GM23248 (cell line): ENCODE measurements around the gene SEMA6D. TPM values are rescaled to one million over a fixed set of nuclear protein-coding genes. Genes with fewer than 3 reads are reported as not detected.

ENCODE experiments used
- DNase-seq: peaks from one replicate; pipeline ENCODE4 v3.0.0-alpha.2; 2015
- H2AFZ ChIP-seq: fragments of 200-600 bp; sonication (generic); 2 replicates; pipeline ENCODE4 v1.6.1; 2016; ENCODE audit warnings: antibody characterized with exemption
- H3F3A ChIP-seq: fragments of 200-600 bp; sonication (generic); 2 replicates; pipeline ENCODE4 v1.6.1; 2016; ENCODE audit warnings: mild to moderate bottlenecking, antibody characterized with exemption, mixed run types; ENCODE audit not compliant: insufficient read depth
- H3K27ac ChIP-seq: fragments of 200-600 bp; sonication (generic); 2 replicates; pipeline ENCODE4 v1.5.1; 2016; ENCODE audit warnings: mild to moderate bottlenecking
- H3K27me3 ChIP-seq: fragments of 200-600 bp; sonication (generic); replicated peaks from 2 replicates; pipeline ENCODE4 v1.6.1; 2016; ENCODE audit warnings: mild to moderate bottlenecking; ENCODE audit not compliant: insufficient read depth
- H3K36me3 ChIP-seq: fragments of 200-600 bp; sonication (generic); 2 replicates; pipeline ENCODE4 v1.6.1; 2016; ENCODE audit warnings: low read depth, mild to moderate bottlenecking
- H3K4me1 ChIP-seq: fragments of 200-600 bp; sonication (generic); 2 replicates; pipeline ENCODE4 v1.6.1; 2016; ENCODE audit warnings: mild to moderate bottlenecking; ENCODE audit not compliant: insufficient read depth
- H3K4me2 ChIP-seq: fragments of 200-600 bp; sonication (generic); one replicate; pipeline ENCODE4 v1.6.1; 2016; ENCODE audit warnings: mild to moderate bottlenecking; ENCODE audit not compliant: unreplicated experiment
- H3K4me3 ChIP-seq: fragments of 200-600 bp; sonication (generic); 2 replicates; pipeline ENCODE4 v1.5.1; 2016; ENCODE audit warnings: mild to moderate bottlenecking
- H3K79me2 ChIP-seq: fragments of 200-600 bp; sonication (generic); 2 replicates; pipeline ENCODE4 v1.6.1; 2016; ENCODE audit warnings: mild to moderate bottlenecking; ENCODE audit not compliant: insufficient read depth
- H3K9ac ChIP-seq: fragments of 200-600 bp; sonication (generic); 2 replicates; pipeline ENCODE4 v1.6.1; 2016; ENCODE audit warnings: mild to moderate bottlenecking
- H3K9me2 ChIP-seq: fragments of 200-600 bp; sonication (generic); 2 replicates; pipeline ENCODE4 v1.6.1; 2016; ENCODE audit warnings: mixed run types, mild to moderate bottlenecking, moderate library complexity; ENCODE audit not compliant: insufficient read depth
- H3K9me3 ChIP-seq: fragments of 200-600 bp; sonication (generic); one replicate; pipeline ENCODE4 v1.6.1; 2017; ENCODE audit warnings: low read depth
- H4K20me1 ChIP-seq: fragments of 200-600 bp; sonication (generic); 2 replicates; pipeline ENCODE4 v1.6.0; 2016; ENCODE audit not compliant: insufficient read depth
- EZH2 ChIP-seq: fragments of 200-600 bp; sonication (generic); IDR thresholded peaks from 2 replicates; pipeline ENCODE4 v1.6.1; 2018; ENCODE audit warnings: antibody characterized with exemption, mild to moderate bottlenecking; ENCODE audit not compliant: insufficient read depth, poor library complexity, severe bottlenecking
- EZH2phosphoT487 ChIP-seq: fragments of 200-600 bp; sonication (generic); IDR thresholded peaks from 2 replicates; pipeline ENCODE4 v1.6.1; 2018; ENCODE audit warnings: antibody characterized with exemption, moderate library complexity, mild to moderate bottlenecking, low read depth; ENCODE audit not compliant: insufficient read depth
- WGBS, 2 experiments: methylation state at CpG; one replicate each; pipeline ENCODE4 v1.1.6; 2015 to 2017; ENCODE audit warnings: low lambda C conversion rate in 2 of 2, low coverage in 1 of 2; ENCODE audit errors: missing lambda C conversion rate in 2 of 2; 5-methylcytosine and 5-hydroxymethylcytosine counted together
- in situ Hi-C: fragments of 300-500 bp; cut with MboI; formaldehyde crosslinking; loops from 2 replicates; pipeline ENCODE4 v1.15.0; 2020
- polyA plus RNA-seq: library from polyadenylated mRNA; unstranded; fragments of >200 nt; fragmentation: Nextera tagmentation; extraction: Ambion mirVana; gene quantifications from 2 replicates; pipeline ENCODE4 v1.2.1, GENCODE V29; 2016
- total RNA-seq: library from RNA; depleted of rRNA; stranded (reverse); fragments of >200 nt; shearing (Covaris generic); gene quantifications from 2 replicates; pipeline ENCODE4 v1.2.3, GENCODE V29; 2014

The SEMA6D gene
- total and polyA plus RNA-seq, 2 experiments from 2014 or later, result 0.86 to 1.4 TPM

DNA sequence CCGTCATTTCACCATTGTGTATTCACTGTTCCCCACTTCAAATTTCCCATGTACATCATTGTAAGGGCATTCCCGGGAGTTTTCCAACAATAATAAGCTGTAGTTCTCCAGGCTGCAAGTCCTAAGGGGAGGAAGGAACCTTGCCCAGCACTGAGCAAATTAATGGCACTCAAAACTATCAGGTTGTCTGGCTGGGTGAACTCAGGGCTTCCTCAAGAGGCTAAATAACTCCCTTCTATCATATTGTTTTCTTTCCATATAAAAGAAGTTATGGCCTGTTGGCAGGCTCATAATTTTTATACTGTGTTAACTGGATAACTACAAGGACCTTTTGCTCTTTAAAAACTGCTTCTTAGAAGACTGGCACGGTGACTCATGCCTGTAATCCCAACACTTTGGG lies 71.4 kb downstream of the SEMA6D start:
- Histone ChIP-seq H3K9ac (no peak overlapping the region), H3K4me3 (no peak overlapping the region), H3K9me2 (no peaks in the 10 kb centered on the region), H3K4me1 (no peaks in the 10 kb centered on the region), H3K36me3 (no peaks in the 10 kb centered on the region), H3K4me2 (no peak overlapping the region), H4K20me1 (no peaks in the 10 kb centered on the region), H3K27ac (no peak overlapping the region), H3K27me3 (no peaks in the 10 kb centered on the region; the same call in none of the 2 replicates), H3K9me3 (no peaks in the 10 kb centered on the region), H3F3A (no peaks in the 10 kb centered on the region), H3K79me2 (no peaks in the 10 kb centered on the region), H2AFZ (no peak overlapping the region)
- WGBS, 2 experiments, result 38 to 41% methylated on average over 3 of the region's 3 CpGs
- TF ChIP-seq EZH2phosphoT487 (no peak), EZH2 (no peak)
- DNase-seq, result no peak
- in situ Hi-C loops, result no loop called here

DNA sequence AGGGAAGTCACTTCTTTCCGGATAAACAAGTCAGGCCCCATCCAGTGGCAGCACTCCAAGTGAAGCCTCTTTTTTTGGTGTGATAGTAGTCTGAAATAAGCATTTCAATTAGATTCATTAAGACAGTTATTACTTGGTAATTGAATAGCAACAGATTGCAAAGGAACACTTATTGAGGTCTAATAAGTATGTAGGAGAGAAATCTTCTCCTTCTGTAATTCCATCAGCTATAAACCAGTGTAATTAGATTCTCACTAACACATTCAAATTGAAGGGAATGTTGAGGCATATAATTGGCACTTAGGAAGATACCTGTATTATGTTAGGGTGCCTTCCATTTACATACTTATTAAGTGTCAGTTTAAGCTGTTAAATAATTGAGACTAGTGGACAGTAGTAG lies 73.9 kb downstream of the SEMA6D start:
- Histone ChIP-seq H3K27me3 (peaks cover 2% of the 10 kb centered on the region; the same call in 1 of the 2 replicates), H3K9me2 (no peaks in the 10 kb centered on the region), H3K9me3 (no peaks in the 10 kb centered on the region), H3F3A (no peaks in the 10 kb centered on the region), H3K4me3 (no peak overlapping the region), H3K27ac (no peak overlapping the region), H3K36me3 (no peaks in the 10 kb centered on the region), H3K4me2 (no peak overlapping the region), H3K4me1 (no peaks in the 10 kb centered on the region), H3K79me2 (no peaks in the 10 kb centered on the region), H4K20me1 (no peaks in the 10 kb centered on the region), H2AFZ (no peak overlapping the region), H3K9ac (no peak overlapping the region)
- in situ Hi-C loops, result no loop called here
- no peak for DNase-seq
- TF ChIP-seq EZH2phosphoT487 (no peak), EZH2 (no peak)
- WGBS, 2 experiments, result 47 to 56% methylated on average over 1 of the region's 1 CpG

DNA sequence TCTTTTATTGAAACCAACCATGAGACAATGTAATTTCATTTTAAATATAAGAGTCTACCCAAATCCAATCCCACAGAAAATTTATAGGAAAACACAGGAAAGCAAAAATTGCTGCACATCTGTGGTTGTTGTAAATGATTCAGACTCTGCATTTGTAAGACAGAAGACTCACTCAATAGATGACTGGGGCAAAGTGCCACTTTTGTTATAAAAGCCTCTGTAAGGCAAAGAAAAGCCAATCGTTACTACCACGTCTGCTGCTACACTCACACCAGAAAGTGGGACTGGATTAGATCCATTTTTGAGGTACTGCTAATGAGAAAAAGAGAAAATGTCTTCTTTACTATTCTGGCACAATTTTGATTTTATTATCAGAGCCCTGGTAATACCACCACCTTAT lies 74.9 kb downstream of the SEMA6D start:
- in situ Hi-C loops, result no loop called here
- Histone ChIP-seq H3K9ac (no peak overlapping the region), H3K36me3 (no peaks in the 10 kb centered on the region), H3K9me2 (no peaks in the 10 kb centered on the region), H3K4me1 (no peaks in the 10 kb centered on the region), H4K20me1 (no peaks in the 10 kb centered on the region), H3K79me2 (no peaks in the 10 kb centered on the region), H3F3A (no peaks in the 10 kb centered on the region), H3K27ac (no peak overlapping the region), H3K27me3 (0 out of 2 replicates have a peak, but pooled peaks cover 4% of the 10 kb centered on the region), H3K4me2 (no peak overlapping the region), H3K4me3 (no peak overlapping the region), H2AFZ (no peak overlapping the region), H3K9me3 (no peaks in the 10 kb centered on the region)
- TF ChIP-seq EZH2phosphoT487, result no peak
- TF ChIP-seq EZH2, result no peak
- DNase-seq, result peak; percentile 33
- 25 to 31% methylated on average over 2 of the region's 2 CpGs for WGBS, 2 experiments

DNA sequence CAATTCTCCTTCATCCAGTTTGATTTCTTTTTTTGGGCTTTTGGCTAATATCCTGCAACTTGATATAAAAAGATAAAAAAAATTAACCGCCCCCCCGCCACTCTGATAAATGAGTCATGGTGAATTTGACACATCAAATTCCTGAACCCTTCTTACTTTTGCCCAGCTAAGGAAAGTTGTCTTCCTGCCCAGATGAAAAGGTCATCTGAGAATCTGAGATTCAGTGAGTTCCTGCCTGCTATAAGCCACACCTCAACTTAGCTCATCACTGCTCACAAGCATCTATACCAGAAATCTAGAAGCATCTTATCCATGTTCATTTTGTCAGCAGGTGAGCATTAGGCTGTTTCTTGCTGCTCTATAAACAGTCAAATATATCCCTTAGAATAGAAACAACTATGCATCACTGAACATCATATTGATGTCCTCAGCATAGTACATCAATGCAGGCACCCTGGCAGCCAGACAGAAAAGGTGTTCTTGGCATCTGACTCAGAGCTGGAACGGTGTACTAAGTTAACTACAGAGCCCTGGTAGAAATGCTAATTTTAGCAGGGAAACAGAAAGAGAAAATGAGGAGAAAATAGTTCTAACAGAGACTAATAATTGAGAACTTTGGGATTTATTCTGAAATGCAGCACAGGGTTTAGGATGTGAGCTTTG lies 77.1 kb downstream of the SEMA6D start:
- WGBS, 2 experiments, result 54 to 56% methylated on average over 3 of the region's 3 CpGs
- no peaks in the 10 kb centered on the region for H3K4me1 ChIP-seq
- no peak overlapping the region for H3K4me3 ChIP-seq
- no peak overlapping the region for H3K27ac ChIP-seq
- no peak overlapping the region for H3K9ac ChIP-seq
- H3F3A ChIP-seq, result no peaks in the 10 kb centered on the region
- peak; percentile 15 for DNase-seq
- H3K4me2 ChIP-seq, result no peak overlapping the region
- in situ Hi-C loops, result no loop called here
- no peak for TF ChIP-seq EZH2
- no peaks in the 10 kb centered on the region for H3K9me3 ChIP-seq
- no peaks in the 10 kb centered on the region for H3K79me2 ChIP-seq
- H4K20me1 ChIP-seq, result no peaks in the 10 kb centered on the region
- no peaks in the 10 kb centered on the region for H3K36me3 ChIP-seq
- no peak overlapping the region for H2AFZ ChIP-seq
- H3K27me3 ChIP-seq, result 0 out of 2 replicates have a peak, but pooled peaks cover 4% of the 10 kb centered on the region
- H3K9me2 ChIP-seq, result no peaks in the 10 kb centered on the region

DNA sequence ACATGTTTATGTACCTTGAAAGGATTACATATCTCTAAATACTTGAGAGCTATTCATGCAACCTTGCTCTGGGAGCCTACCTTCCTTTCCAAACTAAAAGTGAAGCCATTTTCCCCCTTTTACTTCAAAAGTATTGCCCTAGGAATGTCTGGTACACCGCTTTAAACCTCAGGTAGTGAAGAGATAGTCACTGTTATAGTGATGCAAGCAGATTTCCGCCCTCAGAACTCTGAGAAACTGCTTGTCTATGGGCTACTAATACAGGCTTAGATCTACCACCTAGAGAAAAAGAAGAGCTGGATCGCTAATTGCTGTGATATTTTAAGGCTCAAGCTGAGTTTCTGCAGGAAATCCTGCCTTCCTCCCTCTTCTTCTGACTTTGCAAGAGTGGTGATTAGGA lies 78.6 kb downstream of the SEMA6D start:
- H3K27ac ChIP-seq, result no peak overlapping the region
- H2AFZ ChIP-seq, result no peak overlapping the region
- H3K4me3 ChIP-seq, result no peak overlapping the region
- no peak for DNase-seq
- H3K9me3 ChIP-seq, result no peaks in the 10 kb centered on the region
- no peaks in the 10 kb centered on the region for H4K20me1 ChIP-seq
- H3K4me2 ChIP-seq, result no peak overlapping the region
- H3F3A ChIP-seq, result no peaks in the 10 kb centered on the region
- in situ Hi-C loops, result no loop called here
- H3K4me1 ChIP-seq, result no peaks in the 10 kb centered on the region
- H3K9ac ChIP-seq, result no peak overlapping the region
- H3K9me2 ChIP-seq, result no peaks in the 10 kb centered on the region
- H3K36me3 ChIP-seq, result no peaks in the 10 kb centered on the region
- no peaks in the 10 kb centered on the region for H3K79me2 ChIP-seq
- H3K27me3 ChIP-seq, result 0 out of 2 replicates have a peak, but pooled peaks cover 4% of the 10 kb centered on the region
- WGBS, 2 experiments, result 41% methylated on average over 3 of the region's 3 CpGs
- TF ChIP-seq EZH2phosphoT487 (no peak), EZH2 (no peak)
